HG02981 (cell line): Measurements from ENCODE around the gene NDUFV1.
"Not testable (repeated sequence)": the region's sequence is repeated elsewhere in the genome, so short reads cannot be mapped to it uniquely, and the experiment has no call there.

Experiments
- ATAC-seq: cut with Tn5 transposase; IDR thresholded peaks from one replicate; pipeline ENCODE4 v1.9.1; 2021; ENCODE audit warnings: mild to moderate bottlenecking, moderate library complexity; ENCODE audit not compliant: unreplicated experiment

Gene NDUFV1

GRCh38 chr11:67626131-67626833 is 19.5 kb downstream of the NDUFV1 start:
- not testable (repeated sequence) for ATAC-seq

GRCh38 chr11:67626970-67627369 is 20.2 kb downstream of the NDUFV1 start:
- no peak for ATAC-seq

GRCh38 chr11:67627441-67627811 is 20.7 kb downstream of the NDUFV1 start:
- no peak for ATAC-seq

GRCh38 chr11:67627812-67628624 is 21.3 kb downstream of the NDUFV1 start:
- ATAC-seq = no peak

GRCh38 chr11:67628710-67629385 is 22.1 kb downstream of the NDUFV1 start:
- ATAC-seq = no peak

GRCh38 chr11:67629386-67630227 is 22.9 kb downstream of the NDUFV1 start, which contains the start of gene NUDT8:
Gene NUDT8 (minus strand): TSS chr11:67629937. CDS start chr11:67629911, 26 bp downstream.
- peak; percentile 35 for ATAC-seq

- ATAC-seq = peak; percentile 55
These were observed 23.6 kb downstream of the NDUFV1 start for GRCh38 chr11:67630228-67630942.

- no peak for ATAC-seq
These were observed 24.2 kb downstream of the NDUFV1 start for GRCh38 chr11:67630943-67631331.

- ATAC-seq = no peak
These were observed 24.7 kb downstream of the NDUFV1 start for GRCh38 chr11:67631411-67631810.

- no peak for ATAC-seq
These were observed 25.1 kb downstream of the NDUFV1 start for GRCh38 chr11:67631853-67632174.

- no peak for ATAC-seq
These were observed 25.6 kb downstream of the NDUFV1 start for GRCh38 chr11:67632175-67632981.

GRCh38 chr11:67632982-67633755 is 26.4 kb downstream of the NDUFV1 start:
- no peak for ATAC-seq

- ATAC-seq = no peak
These were observed 27.1 kb downstream of the NDUFV1 start for GRCh38 chr11:67633758-67634365.

GRCh38 chr11:67634366-67635230 is 27.9 kb downstream of the NDUFV1 start:
- ATAC-seq = no peak

GRCh38 chr11:67635231-67635521 is 28.4 kb downstream of the NDUFV1 start:
- ATAC-seq = no peak

GRCh38 chr11:67636962-67637361 is 30.2 kb downstream of the NDUFV1 start:
- ATAC-seq = no peak

GRCh38 chr11:67637441-67637840 is 30.7 kb downstream of the NDUFV1 start:
- ATAC-seq = not testable (repeated sequence)
